Measurements from ENCODE around the gene GALNTL6. TPM values are rescaled to one million over a fixed set of nuclear protein-coding genes. Genes with fewer than 3 reads are reported as not detected.

The GALNTL6 gene
- polyA plus RNA-seq, 1 donor (not counting 4 experiments of a cell fraction or from before 2014, with no cell fraction given), result not detected

- Histone ChIP-seq H3K4me1 (ENCODE audit: control insufficient read depth, extremely low read depth, insufficient read depth, low read length) (no peaks in the 10 kb centered on the region), H3K4me2 (ENCODE audit: control insufficient read depth, extremely low read depth, insufficient read depth, low read depth, low read length) (no peak overlapping the region), H4K20me1 (ENCODE audit: control insufficient read depth, extremely low read depth, insufficient read depth, low read length) (no peaks in the 10 kb centered on the region), H2AFZ (ENCODE audit: control insufficient read depth, low read length) (no peak overlapping the region), H3K79me2 (ENCODE audit: control insufficient read depth, insufficient read depth, low read length) (no peaks in the 10 kb centered on the region), H3K9me1 (ENCODE audit: control insufficient read depth, extremely low read depth, insufficient read depth, low read length) (no peaks in the 10 kb centered on the region), H3K36me3 (ENCODE audit: control insufficient read depth in 2 of 2, extremely low read depth in 1 of 2, insufficient read depth in 2 of 2, low read length in 2 of 2) (no peaks in the 10 kb centered on the region), H3K9me3 (ENCODE audit: control insufficient read depth, low read depth, low read length) (no peaks in the 10 kb centered on the region), H3K9ac (ENCODE audit: control insufficient read depth, extremely low read depth, insufficient read depth, low read length) (no peak overlapping the region), H3K27me3 (ENCODE audit: control insufficient read depth, extremely low read depth, insufficient read depth, low read length) (no peaks in the 10 kb centered on the region), H3K27ac (ENCODE audit: control insufficient read depth, insufficient read depth, low read length) (no peak overlapping the region), H3K4me3 (ENCODE audit: control insufficient read depth in 2 of 3, extremely low read depth in 1 of 3, insufficient read depth in 2 of 3, low read depth in 1 of 3, low read length in 3 of 3) (no peak overlapping the region)
- DNase-seq (ENCODE audit: low read depth, low spot score), result no peak
- FAIRE-seq, result no peak
- no peak for TF ChIP-seq CTCF (optimal IDR thresholded peaks at IDR 0.05 in 1 of 3, IDR thresholded peaks at IDR 0.05 in 1 of 3, conservative IDR thresholded peaks at IDR 0.05 in 1 of 3; ENCODE audit: extremely low read depth in 1 of 3, insufficient read depth in 2 of 3, low read length in 3 of 3)
- no peak for TF ChIP-seq EZH2 (IDR thresholded peaks at IDR 0.05; ENCODE audit: low read length)
- dilution Hi-C loops (cut with MboI; ENCODE audit: extremely low pct_ligation_motif_present, low sequenced_read_pairs), result no loop called here
Measured at GRCh38 chr4:172088556-172088955, 275.4 kb downstream of the GALNTL6 start.

- Histone ChIP-seq H3K9ac (ENCODE audit: control insufficient read depth, extremely low read depth, insufficient read depth, low read length) (no peak overlapping the region), H3K27ac (ENCODE audit: control insufficient read depth, insufficient read depth, low read length) (no peak overlapping the region), H2AFZ (ENCODE audit: control insufficient read depth, low read length) (no peak overlapping the region), H4K20me1 (ENCODE audit: control insufficient read depth, extremely low read depth, insufficient read depth, low read length) (no peaks in the 10 kb centered on the region), H3K9me3 (ENCODE audit: control insufficient read depth, low read depth, low read length) (no peaks in the 10 kb centered on the region), H3K79me2 (ENCODE audit: control insufficient read depth, insufficient read depth, low read length) (no peaks in the 10 kb centered on the region), H3K4me2 (ENCODE audit: control insufficient read depth, extremely low read depth, insufficient read depth, low read depth, low read length) (no peak overlapping the region), H3K27me3 (ENCODE audit: control insufficient read depth, extremely low read depth, insufficient read depth, low read length) (no peaks in the 10 kb centered on the region), H3K9me1 (ENCODE audit: control insufficient read depth, extremely low read depth, insufficient read depth, low read length) (no peaks in the 10 kb centered on the region), H3K36me3 (ENCODE audit: control insufficient read depth in 2 of 2, extremely low read depth in 1 of 2, insufficient read depth in 2 of 2, low read length in 2 of 2) (no peaks in the 10 kb centered on the region), H3K4me1 (ENCODE audit: control insufficient read depth, extremely low read depth, insufficient read depth, low read length) (no peaks in the 10 kb centered on the region), H3K4me3 (ENCODE audit: control insufficient read depth in 2 of 3, extremely low read depth in 1 of 3, insufficient read depth in 2 of 3, low read depth in 1 of 3, low read length in 3 of 3) (no peak overlapping the region)
- no peak for FAIRE-seq
- no peak for DNase-seq (ENCODE audit: low read depth, low spot score)
- dilution Hi-C loops (cut with MboI; ENCODE audit: extremely low pct_ligation_motif_present, low sequenced_read_pairs), result no loop called here
- TF ChIP-seq CTCF (optimal IDR thresholded peaks at IDR 0.05 in 1 of 3, IDR thresholded peaks at IDR 0.05 in 1 of 3, conservative IDR thresholded peaks at IDR 0.05 in 1 of 3; ENCODE audit: extremely low read depth in 1 of 3, insufficient read depth in 2 of 3, low read length in 3 of 3) (no peak), EZH2 (IDR thresholded peaks at IDR 0.05; ENCODE audit: low read length) (no peak)
Measured at GRCh38 chr4:172095161-172095560, 282.0 kb downstream of the GALNTL6 start.

Measured in keratinocyte (primary cell).